GM10847 (cell line): Measurements from ENCODE around the gene GRAP2.

ENCODE experiments used
- POLR2A ChIP-seq: IDR thresholded peaks from 2 replicates; pipeline ENCODE4 v1.6.1; 2011; ENCODE audit not compliant: insufficient read length; ENCODE audit errors: extremely low read depth

Gene GRAP2

DNA sequence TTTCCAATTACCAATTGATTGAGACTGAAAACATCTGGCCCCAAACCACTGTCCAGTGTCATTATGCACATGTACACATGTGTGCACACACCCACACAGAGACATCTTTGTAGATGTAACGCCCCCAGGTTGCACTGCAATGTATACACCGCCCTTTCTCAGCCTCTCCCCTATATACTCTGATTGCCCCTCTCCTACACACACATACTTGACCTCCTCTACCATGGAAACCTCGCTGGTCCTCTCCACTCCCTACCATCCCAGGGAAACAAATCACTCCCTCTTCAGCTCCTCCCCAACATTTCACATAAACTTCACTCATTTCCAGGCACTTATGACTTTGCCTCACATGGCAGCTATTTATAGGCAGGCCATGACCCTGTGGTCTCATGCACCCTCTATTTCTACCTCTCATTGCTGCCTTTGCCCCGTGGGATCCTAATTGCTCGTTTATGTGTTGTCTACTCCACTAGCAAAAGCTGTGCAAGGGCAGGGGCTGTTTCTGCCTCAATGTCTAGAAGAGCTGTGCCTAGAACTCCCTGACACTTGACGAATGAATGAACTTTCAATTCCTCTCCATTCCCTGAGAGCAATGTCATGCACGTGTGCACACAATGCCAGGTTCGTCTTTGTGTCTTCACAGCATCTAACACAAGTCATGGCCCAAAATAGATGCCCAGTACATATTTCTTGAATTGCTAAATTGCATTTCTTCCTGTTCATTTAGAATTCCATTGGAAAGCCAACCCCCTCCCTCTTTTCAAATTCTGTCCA is 49.3 kb downstream of the GRAP2 start:
- no peak for TF ChIP-seq POLR2A

DNA sequence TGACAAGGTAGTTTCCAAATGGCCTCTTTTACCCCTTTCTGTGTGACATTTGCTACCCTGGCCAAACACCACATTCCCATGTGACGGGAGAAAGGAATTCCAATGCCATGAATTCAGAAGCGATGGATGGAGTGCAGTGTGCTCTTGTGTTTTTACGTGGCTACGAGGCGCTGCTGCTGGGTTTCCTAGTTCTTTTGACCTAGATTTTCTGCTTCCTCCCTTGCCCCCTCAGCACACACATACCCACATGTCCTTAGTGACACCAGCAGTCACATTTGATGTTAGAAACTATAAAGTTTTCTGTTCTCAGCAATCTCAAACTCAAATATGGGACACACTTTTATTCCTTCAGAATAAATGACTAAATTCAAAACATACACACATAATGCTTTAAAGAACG is 51.5 kb downstream of the GRAP2 start:
- TF ChIP-seq POLR2A, result no peak

DNA sequence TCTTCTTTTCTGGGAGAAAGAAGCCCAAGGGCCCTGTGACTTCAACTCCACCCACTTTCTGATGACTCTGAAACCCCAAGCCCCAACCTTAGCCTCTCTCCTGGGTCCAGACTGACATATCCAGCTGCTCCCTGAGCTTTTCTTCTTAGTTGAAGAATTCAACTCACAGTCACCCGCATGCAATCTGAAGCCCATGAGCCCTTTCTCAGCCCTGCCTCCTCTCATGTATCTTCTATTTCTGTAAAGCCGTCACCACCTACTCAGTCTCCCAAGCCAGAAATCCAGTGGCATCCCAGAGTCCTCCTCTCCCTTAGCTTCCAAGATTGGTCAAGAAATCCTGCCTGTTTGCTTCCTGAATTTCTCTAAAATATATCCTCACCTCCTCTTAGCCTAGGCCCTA is 52.2 kb downstream of the GRAP2 start:
- TF ChIP-seq POLR2A, result no peak

DNA sequence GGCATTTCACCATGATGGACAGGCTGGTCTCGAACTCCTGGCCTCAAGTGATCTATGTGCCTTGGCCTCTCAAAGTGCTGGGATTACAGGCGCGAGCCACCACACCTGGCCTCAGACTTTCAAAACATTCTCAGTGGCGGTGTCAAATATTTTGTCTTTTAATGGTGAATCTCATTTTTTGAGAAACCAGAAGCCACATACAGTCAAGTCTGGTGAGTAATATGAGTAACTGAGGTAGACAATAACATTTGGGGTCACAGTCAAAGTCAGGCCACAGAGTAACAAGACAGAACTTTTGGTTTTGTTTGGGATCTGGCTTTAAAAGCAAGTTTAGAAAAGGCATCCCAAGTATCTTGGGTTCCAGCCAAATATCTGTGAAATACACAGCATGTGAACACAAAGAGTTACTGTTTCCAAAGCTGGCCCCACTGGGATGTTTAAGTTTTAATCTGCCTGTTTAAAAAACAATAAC is 53.7 kb downstream of the GRAP2 start:
- no peak for TF ChIP-seq POLR2A

DNA sequence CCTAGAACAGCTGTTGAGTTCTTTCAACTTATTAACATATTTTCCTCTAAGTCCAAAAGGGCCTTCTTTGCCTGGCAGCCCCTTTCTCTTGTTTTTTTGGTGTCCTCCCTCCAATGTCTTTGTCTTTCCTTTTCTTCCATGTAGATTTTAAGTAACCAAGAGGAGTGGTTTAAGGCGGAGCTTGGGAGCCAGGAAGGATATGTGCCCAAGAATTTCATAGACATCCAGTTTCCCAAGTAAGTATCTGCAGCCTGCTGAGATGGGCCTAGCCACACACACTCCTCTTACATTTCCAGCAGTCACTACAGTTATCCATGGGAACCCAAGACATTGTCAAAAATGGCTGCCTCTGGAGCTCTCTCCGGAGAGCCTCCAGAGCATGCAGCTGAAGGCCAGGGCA is 54.8 kb downstream of the GRAP2 start:
- no peak for TF ChIP-seq POLR2A

DNA sequence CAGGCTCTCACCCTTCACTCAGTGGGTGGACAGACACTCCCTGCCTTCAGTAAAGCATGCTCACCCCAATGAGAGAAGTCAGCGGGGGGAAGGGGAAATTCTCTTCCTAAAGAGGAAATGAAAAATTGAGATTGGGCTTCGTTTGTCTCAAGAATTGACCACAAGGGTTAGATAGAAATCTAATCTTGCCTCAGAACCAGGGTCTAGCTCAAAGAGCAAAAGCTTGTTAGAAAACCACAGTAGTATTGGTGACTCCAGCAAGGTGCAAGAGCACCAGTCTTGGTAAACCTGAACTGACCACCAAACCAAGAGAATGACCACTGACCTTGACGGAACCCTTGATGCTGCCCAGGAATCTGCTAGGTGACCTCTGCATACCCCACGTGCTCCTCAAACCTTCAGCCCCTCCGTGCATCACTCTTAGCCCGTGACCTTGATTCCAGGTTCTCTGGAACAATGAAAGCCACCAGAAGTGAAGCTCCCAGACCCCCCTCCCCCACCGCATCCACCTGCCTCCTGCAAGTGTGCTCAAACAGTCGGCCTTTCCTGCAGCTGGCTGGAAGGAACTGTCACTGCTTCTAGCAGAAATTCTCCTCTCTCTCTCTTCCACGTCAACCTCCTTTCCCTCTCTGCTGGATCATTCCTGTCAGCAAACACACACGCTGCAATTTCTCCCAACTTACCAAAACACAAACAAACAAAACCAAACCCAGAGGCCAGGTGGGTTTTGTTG is 56.2 kb downstream of the GRAP2 start:
- no peak for TF ChIP-seq POLR2A

DNA sequence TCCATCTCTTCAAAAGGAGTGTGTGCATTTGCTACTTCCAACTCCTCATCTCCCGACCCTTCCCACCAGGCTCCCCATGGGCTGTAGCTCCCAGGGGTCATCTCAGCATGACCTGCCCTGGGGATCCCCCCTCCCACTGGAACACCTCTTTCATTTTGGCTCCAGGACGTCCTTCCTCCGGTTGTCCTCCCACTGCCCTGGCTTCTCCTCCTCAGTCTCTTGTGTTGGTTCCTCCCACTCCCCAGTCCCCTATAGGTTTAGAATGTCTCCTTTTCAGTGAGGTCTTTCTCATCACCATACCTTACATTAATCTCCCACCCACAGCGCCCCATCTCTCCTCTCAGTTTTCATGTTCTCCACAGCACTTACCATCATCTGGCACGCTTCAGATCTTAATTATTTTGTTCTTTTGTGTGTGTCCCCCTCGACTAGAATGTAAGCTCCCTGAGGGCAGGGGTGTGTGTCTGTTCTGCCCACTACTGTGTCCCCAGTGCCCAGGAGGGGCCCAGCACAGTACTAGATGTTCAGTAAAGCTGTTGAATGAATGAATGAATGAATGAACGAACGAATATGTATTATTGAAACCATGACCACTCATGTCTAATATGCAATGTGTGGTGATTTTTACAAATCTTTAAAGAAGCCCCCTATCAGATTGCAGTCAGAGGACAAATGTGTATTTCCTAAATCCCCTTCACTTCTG is 57.3 kb downstream of the GRAP2 start:
- no peak for TF ChIP-seq POLR2A

DNA sequence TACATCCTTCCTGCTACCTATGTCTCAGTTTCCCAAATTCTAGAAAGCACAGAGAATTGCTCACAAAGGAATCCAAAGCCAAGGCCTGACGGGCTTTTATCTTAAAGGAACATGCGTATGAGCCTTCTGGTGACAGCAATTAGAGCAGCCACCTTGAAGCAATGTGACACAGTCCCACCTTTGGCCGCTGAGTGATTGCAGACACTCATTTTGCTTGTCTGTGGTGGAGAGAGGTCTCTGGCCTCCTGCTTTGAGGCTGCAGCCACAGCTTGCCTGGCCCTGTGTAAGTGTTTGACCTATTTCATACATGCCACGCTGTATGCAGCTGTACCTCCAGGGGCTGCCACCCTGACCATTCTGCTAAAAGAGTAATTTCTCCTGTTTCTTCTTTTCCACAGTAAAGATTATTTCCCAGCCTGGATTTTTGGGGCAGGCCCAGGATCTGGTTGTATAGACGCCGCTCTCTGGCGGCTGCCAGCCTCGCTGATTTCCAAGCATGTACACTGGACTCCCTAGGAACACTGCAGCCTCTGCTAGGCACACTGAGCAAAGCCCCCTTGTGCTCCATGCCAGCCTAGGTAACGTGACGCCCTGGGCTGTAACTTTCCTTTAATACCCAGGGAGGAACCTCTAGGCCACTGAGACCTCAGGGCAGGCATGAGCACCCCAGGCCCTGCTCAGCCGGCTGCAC is 58.2 kb downstream of the GRAP2 start:
- no peak for TF ChIP-seq POLR2A

DNA sequence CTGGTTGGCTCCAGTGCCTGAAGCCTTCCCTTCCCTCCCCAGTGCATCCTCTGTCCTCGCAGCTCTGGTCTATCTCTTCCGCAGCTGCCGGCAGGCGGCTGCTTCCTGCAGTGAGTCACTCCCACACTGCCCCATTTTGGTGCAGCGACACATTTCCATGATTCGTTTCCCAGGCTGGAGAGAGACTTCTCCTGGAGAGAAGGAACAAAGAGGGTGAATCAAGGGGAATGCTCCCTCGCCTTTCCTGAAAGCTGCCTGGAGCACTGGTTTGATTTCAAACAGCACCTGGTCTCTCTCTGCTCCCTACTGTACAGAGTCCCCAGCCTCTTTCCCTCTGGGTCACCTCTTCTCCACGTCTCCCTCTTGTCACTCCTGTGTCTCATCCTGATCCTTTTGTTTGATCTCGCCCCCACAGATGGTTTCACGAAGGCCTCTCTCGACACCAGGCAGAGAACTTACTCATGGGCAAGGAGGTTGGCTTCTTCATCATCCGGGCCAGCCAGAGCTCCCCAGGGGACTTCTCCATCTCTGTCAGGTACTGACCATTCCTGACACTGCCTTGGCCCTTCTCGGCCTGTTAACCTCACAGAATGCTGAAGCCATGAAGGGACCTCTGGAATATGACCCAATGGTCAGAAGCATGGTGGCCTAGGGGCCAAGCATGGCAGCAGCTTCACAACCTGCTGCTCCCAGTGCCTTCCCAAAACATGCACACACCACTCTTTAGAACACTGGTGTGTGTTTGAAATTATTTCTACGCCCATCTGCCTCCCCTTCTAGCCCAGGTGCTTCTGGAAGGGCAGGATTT is 59.0 kb downstream of the GRAP2 start, which contains the start of gene TMA7B:
Gene TMA7B (plus strand): TSS at position 758 of the 808 bp plus-strand sequence. CDS start 3,978 bp downstream, outside the sequence.
- TF ChIP-seq POLR2A, result no peak

DNA sequence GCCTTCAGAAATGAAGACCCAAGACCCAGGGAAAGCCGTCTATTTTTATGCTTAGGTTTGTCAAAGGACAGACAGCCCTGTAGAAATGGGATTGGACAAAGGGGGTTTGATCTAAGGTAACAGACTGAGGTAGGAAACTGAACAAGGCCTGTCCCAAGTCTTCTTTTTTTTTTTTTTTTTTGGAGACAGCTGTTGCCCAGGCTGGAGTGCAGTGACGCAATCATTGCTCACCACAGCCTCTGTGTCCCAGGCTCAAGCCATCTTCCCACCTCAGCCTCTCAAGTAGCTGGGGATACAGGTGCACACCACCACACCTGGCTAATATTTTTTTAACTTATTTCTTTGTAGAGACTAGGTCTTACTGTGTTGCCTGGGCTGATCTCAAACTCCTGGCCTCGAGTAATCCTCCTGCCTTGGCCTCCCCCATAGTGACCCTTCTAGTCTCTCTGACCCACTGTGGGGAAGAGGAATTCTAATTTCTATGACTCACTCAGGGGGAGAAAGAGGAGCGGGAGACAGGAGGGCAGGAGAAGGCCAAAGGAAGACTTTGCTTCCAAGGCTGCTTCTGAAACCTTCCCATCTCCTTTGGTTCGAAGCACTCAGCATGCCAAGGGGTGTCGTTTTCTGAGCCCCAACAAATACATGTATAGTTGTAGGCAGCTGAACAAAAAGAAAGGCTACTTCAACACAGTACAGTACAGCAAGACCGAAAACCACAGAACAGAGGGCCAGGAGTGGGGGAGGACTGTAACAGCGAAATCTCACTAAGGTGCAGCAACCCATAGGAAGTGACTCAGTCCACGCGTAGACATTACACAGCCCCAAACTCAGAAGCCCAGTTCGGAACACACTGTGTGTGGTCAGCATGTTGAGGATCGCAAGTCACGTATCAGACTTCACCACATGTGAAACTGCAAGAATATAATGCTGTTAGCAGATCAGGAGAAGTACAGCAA is 60.2 kb downstream of the GRAP2 start:
- no peak for TF ChIP-seq POLR2A

DNA sequence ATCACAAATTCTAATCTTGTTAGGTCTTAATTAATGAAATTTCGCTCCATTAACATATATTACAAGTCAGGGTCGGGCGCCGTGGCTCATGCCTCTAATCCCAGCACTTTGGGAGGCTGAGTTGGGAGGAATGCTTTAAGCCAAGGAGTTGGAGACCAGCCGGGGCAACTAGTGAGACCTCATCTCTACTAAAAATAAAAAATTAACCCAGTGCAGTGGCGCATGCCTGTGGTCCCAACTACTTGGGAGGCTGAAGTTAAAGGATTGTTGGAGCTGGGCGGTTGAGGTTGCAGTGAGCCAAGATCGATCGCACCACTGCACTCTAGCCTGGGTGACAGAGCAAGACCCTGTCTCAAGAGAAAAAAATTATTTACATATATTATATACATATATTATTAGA is 61.2 kb downstream of the GRAP2 start:
- no peak for TF ChIP-seq POLR2A

DNA sequence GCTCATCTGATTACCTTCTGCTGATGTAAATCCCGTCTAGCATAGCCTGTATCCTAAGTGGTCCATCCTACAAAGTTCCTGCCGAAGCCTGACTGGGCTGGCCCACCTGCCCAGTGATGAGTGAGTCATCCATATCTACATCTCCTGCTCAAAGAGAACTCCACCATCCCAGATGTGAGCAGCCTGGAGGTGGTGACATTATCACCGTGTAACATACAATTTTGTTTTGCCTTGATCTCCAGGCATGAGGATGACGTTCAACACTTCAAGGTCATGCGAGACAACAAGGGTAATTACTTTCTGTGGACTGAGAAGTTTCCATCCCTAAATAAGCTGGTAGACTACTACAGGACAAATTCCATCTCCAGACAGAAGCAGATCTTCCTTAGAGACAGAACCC is 64.9 kb downstream of the GRAP2 start:
- TF ChIP-seq POLR2A, result no peak

DNA sequence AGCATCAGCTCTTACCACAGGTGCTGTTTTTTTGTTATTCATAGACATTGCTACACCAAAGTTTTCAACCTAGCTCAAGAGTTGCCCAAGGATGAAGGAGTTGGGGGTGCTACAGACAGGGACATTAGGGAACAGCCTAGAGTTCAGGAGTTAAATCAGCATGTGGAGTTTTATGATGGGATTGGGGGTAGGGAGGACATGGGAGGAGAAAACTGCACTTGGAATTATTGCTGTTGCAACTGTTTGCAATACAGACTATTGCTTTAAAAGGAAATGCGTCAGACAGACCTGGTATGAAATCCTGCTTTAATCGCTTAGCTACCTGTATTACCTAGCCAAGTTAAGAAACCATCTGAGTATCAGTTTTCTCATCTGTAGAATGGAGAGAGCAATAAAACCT is 65.6 kb downstream of the GRAP2 start:
- no peak for TF ChIP-seq POLR2A
